ENCODE measurements around the gene LENG8.

The LENG8 gene

DNA sequence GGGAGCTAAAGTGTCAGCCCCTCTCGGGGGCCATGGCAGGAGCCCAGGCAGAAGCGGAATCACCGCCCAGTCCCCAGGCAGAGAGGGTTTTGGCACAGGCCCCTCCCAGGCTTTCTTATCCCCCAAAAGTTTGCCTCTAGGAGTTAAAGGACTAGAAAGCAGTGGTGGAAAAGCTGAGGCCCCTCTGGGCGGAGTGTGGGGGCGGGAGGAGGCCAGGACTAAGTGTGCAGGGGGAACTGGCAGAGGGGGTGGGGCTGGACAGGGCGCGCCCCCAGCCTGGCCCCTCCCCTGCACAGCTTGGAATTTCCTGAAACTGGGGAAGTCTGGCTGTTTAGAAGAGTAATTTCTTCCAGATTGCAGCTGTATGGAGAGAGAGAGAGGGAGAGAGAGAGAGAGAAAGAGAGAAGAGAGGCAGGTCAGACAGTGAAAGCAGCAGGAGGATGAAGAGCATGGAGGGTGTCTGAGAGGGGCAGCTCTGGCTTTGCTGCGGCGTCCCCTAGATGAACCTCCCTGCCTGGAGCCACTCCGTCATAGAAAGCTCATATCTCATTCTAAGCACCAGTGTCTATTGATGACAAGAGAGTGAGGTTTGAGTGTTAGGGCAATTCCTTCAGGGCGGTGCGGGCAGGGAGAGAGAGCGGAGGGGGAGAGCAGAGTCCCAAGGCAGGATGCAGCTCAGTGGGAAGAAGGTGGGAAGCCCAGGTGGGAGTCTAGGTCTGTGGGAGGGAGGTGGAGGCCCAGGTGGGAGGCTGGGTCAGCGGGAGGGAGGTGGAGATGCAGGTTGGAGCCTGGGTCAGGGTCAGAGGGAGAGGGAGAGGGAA, 24.3 kb downstream of the LENG8 start, which contains the start of gene CDC42EP5:
Gene CDC42EP5, minus strand, starts transcription at position 226 of the 821 bp plus-strand sequence. CDS start 7,749 bp downstream, outside the sequence.
- Histone ChIP-seq H2AFZ (peak within 1 kb of the TSS; percentile 73), H3K9ac (no peak within 1 kb of the TSS), H3K4me3 (ENCODE audit: low read depth, low read length) (peak within 1 kb of the TSS; percentile 22)

DNA sequence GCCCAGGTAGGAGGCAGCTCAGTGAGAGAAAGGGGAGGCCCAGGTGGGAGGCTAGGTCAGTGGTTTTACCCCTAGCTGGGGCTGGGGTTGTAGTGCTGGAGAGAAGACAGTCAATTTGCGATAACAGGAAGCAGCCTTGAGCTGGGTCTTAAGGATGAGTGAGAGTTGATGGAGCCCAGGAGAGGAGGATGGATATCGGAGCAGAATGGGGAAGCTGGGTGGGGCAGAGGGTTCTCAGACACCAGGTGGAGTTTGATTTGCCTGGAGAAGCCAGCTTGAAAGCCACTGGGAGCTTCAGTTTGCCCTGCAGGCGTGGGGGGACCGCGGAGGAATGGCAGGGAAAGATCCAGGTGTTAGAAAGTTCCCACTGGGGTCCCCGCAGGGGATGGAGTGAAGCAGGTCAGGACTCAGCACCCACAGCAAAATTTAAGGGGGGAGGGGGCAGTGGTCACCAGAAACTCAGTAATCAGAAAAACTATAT, 24.9 kb downstream of the LENG8 start:
- no peak overlapping the region for H3K4me3 ChIP-seq (ENCODE audit: low read depth, low read length)
- no peaks in the 10 kb centered on the region for H3K27me3 ChIP-seq (ENCODE audit: control insufficient read depth, insufficient read depth, low read length)
- H3K4me1 ChIP-seq = peaks cover 5% of the 10 kb centered on the region
- H3K4me2 ChIP-seq (ENCODE audit: low read length) = no peak overlapping the region
- no peaks in the 10 kb centered on the region for H3K36me3 ChIP-seq (ENCODE audit: control insufficient read depth, insufficient read depth, low read length)
- no peak for TF ChIP-seq CTCF (IDR thresholded peaks at IDR 0.05)
- no peak overlapping the region for H3K9ac ChIP-seq
- no peaks in the 10 kb centered on the region for H3K9me3 ChIP-seq (ENCODE audit: control insufficient read depth, low read length)
- H3K79me2 ChIP-seq = no peaks in the 10 kb centered on the region
- peak overlapping the region; percentile 73 for H2AFZ ChIP-seq
- H3K27ac ChIP-seq = no peak overlapping the region

More for the DNA sequence above, 24.3 kb downstream of the LENG8 start, which contains the start of gene CDC42EP5:
- no peaks in the 10 kb centered on the region for H3K9me3 ChIP-seq (ENCODE audit: control insufficient read depth, low read length)
- peak within 1 kb of the TSS; percentile 63 for H3K4me2 ChIP-seq (ENCODE audit: low read length)
- no peak for TF ChIP-seq CTCF (IDR thresholded peaks at IDR 0.05)
- no peaks in the 10 kb centered on the region for H3K27me3 ChIP-seq (ENCODE audit: control insufficient read depth, insufficient read depth, low read length)
- H3K79me2 ChIP-seq = no peaks in the 10 kb centered on the region
- H3K4me1 ChIP-seq = peaks cover 5% of the 10 kb centered on the region
- peak within 1 kb of the TSS; percentile 29 for H3K27ac ChIP-seq
- H3K36me3 ChIP-seq (ENCODE audit: control insufficient read depth, insufficient read depth, low read length) = no peaks in the 10 kb centered on the region

- H3K4me3 ChIP-seq (ENCODE audit: low read depth, low read length) = no peak overlapping the region
- no peak overlapping the region for H2AFZ ChIP-seq
- no peak overlapping the region for H3K4me2 ChIP-seq (ENCODE audit: low read length)
- peaks cover 5% of the 10 kb centered on the region for H3K4me1 ChIP-seq
- H3K27me3 ChIP-seq (ENCODE audit: control insufficient read depth, insufficient read depth, low read length) = no peaks in the 10 kb centered on the region
- H3K36me3 ChIP-seq (ENCODE audit: control insufficient read depth, insufficient read depth, low read length) = no peaks in the 10 kb centered on the region
- TF ChIP-seq CTCF (IDR thresholded peaks at IDR 0.05) = no peak
- no peaks in the 10 kb centered on the region for H3K79me2 ChIP-seq
- no peak overlapping the region for H3K9ac ChIP-seq
- H3K27ac ChIP-seq = no peak overlapping the region
- H3K9me3 ChIP-seq (ENCODE audit: control insufficient read depth, low read length) = no peaks in the 10 kb centered on the region
These were observed 26.7 kb downstream of the LENG8 start for GRCh38 chr19:54475706-54476105.

DNA sequence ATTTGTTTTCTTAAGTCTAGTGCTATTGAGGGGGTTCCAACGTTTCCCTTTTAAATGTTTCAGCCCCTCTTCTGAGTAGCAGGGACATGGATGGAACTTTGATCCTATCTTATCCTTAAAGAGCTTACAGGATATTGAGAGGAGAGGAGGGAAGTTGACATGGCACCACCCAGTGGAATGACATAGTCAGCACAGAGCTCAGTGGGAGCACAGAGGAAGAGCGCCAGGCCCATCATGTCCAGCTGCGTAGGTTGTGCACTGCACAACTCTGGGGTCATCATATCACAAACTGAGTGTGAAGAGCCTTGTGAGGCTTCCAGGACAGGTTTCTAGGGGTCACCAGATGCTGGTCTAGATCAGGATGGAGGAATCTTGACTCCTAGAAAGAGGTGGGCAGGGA, 28.7 kb downstream of the LENG8 start:
- no peak overlapping the region for H3K9ac ChIP-seq
- peaks cover 5% of the 10 kb centered on the region for H3K4me1 ChIP-seq
- H3K4me2 ChIP-seq (ENCODE audit: low read length) = no peak overlapping the region
- no peaks in the 10 kb centered on the region for H3K27me3 ChIP-seq (ENCODE audit: control insufficient read depth, insufficient read depth, low read length)
- H3K79me2 ChIP-seq = no peaks in the 10 kb centered on the region
- H3K4me3 ChIP-seq (ENCODE audit: low read depth, low read length) = no peak overlapping the region
- H3K36me3 ChIP-seq (ENCODE audit: control insufficient read depth, insufficient read depth, low read length) = no peaks in the 10 kb centered on the region
- no peak overlapping the region for H2AFZ ChIP-seq
- no peaks in the 10 kb centered on the region for H3K9me3 ChIP-seq (ENCODE audit: control insufficient read depth, low read length)
- no peak for TF ChIP-seq CTCF (IDR thresholded peaks at IDR 0.05)
- no peak overlapping the region for H3K27ac ChIP-seq

Measured in parathyroid adenoma (tissue), 2 donors.